ENCODE results near the gene SPRING1.
"Not testable (repeated sequence)": the region's sequence is repeated elsewhere in the genome, so short reads cannot be mapped to it uniquely, and the experiment has no call there.

Gene SPRING1, protein sequence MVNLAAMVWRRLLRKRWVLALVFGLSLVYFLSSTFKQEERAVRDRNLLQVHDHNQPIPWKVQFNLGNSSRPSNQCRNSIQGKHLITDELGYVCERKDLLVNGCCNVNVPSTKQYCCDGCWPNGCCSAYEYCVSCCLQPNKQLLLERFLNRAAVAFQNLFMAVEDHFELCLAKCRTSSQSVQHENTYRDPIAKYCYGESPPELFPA

DNA sequence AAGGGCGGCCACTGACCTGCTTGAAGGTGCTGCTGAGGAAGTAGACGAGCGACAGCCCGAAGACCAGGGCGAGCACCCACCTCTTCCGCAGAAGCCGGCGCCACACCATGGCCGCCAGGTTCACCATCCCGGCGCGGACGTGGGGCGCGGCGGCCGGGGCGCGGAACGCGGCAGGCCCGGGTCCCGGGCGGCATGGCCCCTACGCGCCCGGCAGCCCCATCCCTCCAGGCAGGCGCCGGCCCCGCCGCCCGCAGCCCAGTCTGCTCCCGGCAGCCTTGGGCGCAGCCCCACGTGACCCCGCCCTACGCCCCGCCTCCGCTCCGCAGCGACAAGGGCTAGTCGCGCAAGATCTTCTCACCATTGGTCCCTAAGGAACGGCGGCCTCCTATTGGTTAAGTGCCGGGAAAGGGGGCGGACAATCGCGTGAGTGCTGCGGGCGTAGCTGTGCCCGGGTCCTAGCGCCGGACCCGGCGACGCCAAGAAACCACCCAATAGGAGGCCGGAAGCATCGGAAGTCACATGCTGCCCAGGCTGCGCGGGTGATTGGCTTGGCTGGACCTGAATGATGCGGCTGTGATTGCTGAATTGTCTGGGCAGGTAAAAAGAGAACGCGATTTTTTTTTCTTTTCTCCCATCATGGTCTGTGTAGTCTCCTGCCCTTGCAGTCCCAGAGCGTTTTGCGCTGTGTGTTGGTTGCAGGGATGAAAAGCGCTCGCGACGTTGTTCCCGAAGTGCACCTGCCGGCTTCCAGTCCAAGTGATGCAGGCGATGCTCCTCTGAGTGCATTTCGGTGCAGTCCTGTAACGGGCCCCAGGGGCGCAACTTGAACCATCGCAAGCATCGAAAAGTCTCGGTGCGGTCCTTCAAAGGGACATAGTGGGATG is at the start of gene SPRING1, which contains the start of gene RNFT2:
Gene SPRING1, minus strand, starts transcription at position 296 of the 884 bp plus-strand sequence. Its CDS starts 169 bp downstream, at position 127.
Gene RNFT2, plus strand, starts transcription at position 542 of the 884 bp plus-strand sequence. CDS start 2,183 bp downstream, outside the sequence.
- DNase-seq, result peak; percentile 97 to 99

DNA sequence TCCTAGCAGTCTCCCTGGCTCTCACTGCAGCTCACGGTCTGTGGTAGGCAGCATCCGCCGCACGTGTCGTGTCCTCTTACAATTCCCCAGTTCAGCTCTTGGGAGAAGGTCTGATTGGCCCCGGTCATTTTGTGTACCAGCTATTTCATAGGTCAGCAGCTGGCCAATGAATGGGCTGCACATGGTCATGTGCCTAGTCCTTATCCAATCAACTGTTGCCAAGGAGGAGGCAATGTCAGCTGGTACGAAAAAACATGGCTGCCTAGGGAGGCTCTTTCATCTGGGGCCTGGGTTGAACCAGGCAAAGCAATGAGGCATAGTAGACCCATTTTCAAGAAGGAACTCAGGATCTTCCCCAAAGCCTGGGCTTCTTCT is 46.4 kb upstream of the SPRING1 start:
- no peak for DNase-seq

DNA sequence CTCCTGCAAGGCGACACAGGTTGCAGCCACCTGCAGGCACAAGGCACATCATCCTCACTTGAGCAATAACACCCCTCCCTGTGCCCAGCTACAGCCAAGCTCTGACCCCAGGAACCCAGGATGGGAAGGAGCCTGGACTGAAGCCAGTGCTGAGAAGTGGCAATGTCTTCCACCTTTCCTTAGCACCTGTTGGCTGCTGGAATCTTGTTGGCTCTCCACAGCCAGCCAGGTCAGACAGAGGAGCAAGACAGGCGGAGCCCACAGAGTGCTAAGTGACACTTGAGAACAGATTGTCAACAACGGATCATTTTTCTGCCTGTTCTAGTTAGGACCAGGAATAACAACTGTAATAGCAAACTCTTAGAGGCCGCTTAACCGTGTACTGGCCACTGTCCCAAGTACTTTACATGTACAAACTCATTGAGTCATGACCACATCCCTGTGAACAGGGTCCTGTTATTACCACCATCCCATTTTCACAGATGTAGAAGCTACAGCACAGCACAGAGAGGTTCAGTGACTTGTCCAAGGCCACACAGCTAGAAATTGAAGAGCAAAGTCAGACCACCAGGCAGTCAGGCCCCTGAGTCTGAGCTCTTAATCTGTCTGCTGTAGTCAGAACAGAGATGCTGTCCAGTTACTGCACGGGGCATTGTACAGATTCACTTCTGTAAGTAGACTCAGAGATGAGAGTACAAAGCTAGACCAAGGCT is 45.8 kb upstream of the SPRING1 start:
- no peak for DNase-seq

DNA sequence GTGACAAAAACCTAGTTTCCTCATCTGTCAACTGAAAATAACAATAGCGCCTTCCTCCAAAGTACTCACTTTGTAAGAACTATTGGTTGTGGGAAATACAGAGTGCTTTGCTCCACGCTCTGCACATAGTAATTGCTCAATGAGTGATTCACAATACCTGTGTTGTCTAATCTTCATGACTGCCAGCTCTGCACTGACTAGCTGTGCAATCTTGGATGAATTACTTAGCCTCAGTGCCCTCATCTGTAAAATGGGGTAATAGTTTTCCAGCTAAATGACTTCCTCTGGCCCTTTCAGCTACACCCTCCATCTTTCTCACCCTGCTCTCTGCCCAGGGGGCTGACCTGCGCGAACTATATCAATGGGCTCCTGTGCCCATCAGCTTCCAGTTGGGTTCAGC is 43.1 kb upstream of the SPRING1 start:
- DNase-seq, result no peak

DNA sequence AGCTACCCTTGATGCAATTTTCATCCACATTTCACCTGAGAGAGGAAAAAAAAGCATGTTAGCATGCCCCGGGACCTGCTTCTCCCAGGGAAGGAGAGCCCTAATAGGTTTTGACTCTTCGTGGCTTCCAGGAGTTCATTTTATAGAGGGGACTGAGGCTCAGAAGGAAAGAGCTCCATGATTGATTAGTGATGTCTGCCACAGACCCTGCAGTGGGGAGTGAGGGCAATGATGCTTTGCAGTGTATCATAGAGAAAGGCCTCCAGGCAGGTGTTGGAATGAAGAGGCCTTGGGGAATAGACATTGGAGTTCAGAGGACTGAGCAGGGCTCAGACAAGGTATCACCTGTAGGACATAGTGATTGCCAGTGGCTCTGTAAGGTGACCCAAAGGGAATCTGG is 41.7 kb upstream of the SPRING1 start:
- DNase-seq, result no peak

DNA sequence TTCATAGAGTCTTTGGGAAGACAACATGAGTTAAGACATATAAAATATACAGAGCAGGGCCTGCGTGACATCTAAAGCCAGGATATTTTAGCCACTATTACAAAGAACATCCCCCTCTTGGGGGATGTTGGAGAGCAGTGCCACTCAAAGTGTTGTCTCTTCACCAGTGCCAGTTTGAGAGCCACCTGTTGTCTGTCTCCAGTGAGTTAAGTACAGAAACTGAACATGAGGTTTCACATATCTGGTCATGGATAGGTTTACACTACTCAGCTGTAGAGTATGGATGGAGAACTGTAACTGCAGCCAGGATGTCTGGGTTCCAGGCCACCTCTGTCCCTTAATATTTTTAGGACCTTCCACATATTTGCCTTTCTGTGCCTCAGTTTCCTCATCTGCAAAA is 39.4 kb upstream of the SPRING1 start:
- DNase-seq, result no peak

DNA sequence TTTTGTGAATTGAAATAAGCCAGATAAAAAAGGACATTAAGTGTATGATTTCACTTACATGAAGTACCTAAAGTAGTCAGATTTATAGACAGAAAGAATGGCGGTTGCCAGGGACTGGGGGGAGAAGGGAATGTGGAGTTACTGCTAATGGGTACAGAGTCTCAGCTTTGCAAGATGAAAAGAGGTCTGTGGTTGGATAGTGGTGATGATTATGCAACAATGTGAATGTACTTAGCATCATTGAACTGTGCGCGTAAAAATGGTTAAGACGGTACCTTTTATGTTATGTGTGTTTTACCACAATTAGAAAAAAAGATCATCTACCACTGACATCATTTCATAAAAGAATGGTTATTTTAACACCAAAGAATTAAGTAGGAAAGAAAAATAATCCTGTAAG is 36.2 kb upstream of the SPRING1 start:
- DNase-seq, result no peak

DNA sequence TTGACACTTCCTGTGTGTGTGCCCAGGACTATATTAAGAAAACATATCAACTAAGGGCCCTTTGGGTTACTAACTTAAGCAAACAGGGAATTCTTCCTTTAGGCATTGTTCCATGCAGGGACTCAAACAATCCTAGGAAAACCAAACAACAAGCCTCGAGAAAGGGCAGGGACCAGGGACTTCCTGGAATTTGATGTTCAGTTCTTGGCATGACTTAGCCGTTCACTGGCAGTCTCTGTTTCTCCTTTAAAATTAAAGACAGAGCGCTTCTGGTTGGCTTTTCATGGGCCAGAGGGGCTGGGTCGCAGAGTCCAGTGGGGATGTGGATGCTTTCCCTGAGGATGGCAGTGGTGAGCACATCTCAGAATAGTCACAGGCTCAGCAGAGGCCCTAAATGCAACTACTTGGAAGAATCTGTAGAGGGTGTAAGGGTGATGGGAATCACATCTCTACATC is 35.4 kb upstream of the SPRING1 start:
- DNase-seq, result no peak

DNA sequence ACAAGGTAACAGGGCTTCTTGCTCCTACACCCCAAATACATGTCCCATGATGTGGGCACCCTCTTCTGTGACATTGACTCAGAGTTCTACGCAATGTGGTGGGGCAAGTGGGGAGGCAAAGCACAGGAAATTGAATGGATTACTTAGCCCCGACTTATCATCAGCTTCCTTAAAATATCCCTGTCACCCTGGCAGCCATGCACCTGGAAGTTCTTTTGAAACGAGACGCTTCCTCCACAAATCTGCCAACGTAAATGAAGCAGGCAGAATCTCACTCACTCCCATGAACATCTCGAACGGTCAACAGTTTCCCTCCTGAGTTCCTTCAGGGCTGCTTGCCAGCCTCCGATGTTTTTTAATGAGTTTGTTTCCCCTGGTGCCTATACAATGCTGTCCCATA is 33.8 kb upstream of the SPRING1 start:
- DNase-seq, result no peak

DNA sequence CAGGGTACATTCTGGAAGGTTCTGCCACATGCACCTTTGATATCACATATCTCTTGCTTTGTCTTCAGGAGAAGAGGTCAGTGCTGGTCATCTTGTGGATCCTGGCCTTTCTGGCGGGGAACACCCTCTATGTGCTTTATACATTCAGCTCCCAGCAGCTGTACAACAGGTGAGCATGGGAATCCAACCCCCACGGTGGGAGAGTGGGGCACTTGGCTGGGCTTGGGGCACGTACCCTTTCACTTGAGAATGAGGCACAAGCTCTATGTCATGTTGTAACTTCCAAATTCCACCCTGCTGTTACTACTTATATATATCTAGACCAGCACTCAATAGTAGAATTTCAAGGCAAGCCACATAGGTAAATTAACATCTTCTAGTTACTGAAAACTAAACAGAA is 28.9 kb upstream of the SPRING1 start:
- DNase-seq, result no peak

DNA sequence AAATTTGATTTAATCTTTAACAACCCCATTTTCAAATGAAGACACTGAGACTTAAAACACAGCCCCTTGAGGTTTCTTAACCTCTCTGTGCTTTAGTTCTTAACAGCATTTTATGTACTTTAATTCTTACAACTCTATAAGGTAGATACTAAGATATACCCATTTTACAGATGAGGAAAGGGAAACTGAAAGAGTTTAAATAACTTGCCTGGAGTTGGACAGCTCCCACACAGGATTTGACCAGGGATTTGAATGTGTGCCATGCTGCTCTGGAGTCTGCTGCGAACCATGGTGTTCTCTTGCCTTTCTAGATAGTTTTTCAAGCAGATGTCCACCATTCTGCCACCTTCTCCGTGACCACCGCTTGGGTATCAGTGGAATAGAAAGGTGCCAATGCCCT is 28.4 kb upstream of the SPRING1 start:
- DNase-seq, result no peak

DNA sequence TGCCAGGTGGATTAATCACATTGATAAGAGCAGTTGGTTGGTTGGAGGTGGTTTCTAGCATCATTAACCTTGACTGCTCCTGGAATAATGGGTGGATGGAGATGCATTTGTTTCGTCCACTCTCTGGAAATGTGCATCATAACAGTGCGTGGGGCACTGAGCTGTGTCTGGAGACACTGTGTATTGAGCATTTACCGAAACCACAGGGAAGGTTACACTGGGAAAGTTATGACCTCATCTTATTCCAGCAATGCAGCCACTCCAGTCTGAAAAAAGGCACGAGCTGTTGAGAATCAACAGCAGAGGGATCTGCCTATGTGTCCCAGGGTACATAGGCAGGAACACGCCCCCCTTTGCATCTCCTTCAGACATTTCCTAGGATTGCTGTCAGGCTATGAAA is 27.4 kb upstream of the SPRING1 start:
- no peak for DNase-seq

DNA sequence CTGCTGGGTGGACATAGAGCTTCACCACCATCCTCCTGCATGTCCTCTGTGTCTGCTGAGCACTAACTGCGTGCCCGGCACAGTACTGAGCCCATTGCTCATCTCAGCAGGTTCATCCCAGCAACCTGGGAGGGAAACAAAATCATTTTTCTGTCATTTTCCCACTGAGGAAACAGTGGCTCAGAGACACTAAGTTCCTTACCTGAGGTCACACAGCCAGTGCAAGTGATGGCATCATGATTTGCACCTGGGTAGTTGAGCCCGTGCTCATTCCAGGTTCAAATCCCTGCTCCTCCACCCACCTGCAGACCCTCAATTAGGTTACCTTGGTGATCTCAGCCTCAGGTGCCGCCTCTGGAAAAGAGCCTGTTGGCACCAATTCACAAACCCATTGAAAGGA is 23.6 kb upstream of the SPRING1 start:
- DNase-seq, result no peak

DNA sequence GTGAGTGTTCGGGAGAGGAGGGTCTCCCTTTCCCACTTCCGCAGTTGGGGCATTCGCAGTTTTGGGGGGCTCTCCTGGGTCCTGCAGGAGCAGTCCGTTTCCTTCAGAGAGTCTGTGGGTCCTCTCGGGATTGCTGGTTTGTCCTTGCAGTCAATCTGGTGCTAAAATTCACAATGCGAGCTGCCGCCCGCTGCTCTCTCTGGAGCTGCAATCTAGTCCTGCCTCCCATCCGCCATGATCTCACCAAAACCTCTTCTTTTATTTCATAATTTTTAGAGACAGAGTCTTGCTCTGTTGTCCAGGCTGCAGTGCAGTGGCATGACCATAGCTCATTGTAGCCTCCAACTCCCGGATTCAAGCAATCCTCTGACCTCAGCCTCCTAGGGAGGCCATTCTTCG is 22.8 kb upstream of the SPRING1 start:
- no peak for DNase-seq

DNA sequence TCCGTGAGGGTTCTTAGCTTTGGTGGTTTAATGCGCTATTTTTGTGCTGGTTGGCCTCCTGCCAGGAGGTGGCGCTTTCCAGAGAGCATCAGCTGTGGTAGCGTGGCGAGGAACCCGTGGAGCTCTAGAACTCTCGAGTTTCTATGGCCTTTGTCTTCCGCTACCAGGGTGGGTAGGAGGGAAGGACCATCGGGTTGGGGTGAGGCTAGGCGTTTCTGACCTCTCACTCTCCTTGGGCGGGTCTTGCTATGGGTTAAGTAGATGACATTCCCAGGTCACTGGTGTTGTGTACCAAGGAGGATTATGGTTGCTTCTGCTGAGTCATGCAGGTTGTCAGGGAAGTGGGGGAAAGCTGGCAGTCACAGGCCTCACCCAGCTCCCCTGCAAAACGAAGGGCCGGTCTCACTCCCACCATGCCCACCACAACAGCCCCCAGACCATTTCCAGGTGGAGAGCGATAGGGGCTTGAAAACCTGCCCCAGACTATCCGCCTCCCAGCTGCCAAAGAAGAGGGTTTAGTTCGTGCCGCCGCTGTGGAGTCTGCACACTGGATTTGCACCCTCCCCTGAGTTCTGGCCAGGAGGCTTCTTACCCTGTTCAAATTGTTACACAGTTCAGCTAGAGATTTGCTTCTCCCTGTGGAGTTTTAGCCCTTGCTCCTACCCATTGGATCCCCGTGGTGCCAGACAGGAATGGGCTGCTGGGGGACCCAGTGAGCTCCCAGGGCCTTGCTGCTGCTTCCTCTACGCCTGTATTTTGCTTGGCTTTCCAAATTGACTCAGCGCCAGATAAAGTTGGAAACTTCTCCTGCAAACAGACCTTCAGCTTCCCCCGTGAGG is 22.1 kb upstream of the SPRING1 start:
- no peak for DNase-seq

DNA sequence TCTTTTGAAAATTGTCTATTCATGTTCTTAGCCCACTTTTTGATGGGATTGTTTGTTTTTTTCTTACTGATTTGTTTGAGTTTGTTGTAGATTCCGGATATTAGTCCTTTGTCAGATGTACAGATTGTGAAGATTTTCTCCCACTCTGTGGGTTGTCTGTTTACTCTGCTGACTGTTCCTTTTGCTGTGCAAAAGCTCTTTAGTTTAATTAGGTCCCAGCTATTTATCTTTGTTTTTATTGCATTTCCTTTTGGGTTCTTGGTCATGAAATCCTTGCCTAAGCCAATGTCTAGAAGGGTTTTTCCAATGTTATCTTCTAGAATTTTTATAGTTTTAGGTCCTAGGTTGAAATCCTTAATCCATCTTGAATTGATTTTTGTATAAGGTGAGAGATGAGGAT is 16.9 kb upstream of the SPRING1 start:
- not testable (repeated sequence) for DNase-seq

DNA sequence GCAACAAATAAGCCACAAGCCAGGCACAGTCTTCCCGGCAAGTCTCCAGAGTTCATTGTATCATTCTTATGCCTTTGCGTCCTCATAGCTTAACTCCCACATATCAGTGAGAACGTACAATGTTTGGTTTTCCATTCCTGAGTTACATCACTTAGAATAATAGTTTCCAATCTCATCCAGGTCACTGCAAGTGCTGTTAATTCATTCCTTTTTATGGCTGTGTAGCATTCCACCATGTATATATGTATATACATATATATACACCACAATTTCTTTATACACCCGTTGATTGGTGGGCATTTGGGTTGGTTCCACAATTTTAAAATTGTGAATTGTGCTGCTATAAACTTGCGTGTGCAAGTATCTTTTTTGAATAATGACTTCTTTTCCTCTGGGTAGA is 16.2 kb upstream of the SPRING1 start:
- DNase-seq, result not testable (repeated sequence)

DNA sequence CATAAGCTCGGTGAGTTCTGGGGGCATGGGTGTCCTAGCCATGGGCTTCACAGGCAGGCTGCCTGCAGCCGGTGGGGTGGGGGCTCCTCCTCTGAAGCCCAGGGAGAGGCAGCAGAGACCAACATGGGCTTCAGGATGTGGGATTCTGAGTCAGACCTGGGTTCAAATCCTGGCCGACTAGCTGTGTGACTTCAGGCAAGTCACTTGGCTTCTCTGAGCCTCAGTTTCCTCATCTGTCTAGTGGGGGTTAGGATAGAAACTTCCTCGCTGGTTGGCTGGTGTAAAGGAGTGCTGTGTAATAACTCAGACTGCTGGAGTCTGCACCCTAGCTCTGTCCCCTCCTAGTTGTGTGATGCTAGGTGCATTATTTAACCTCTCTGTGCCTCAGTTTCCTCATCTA is 12.4 kb upstream of the SPRING1 start:
- DNase-seq, result no peak

DNA sequence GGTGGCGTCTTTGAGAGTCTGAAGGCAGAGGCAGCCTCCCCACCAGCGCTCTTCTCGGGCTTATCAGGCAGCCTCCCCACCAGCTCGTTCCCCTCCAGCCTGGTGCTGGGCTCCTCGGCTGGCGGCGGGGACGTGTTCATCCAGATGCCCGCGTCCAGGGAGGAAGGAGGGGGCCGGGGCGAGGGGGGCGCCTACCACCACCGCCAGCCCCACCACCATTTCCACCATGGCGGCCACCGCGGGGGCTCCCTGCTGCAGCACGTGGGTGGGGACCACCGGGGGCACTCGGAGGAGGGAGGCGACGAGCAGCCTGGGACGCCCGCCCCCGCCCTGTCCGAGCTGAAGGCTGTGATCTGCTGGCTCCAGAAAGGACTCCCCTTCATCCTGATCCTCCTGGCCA is 12.0 kb upstream of the SPRING1 start:
- no peak for DNase-seq

DNA sequence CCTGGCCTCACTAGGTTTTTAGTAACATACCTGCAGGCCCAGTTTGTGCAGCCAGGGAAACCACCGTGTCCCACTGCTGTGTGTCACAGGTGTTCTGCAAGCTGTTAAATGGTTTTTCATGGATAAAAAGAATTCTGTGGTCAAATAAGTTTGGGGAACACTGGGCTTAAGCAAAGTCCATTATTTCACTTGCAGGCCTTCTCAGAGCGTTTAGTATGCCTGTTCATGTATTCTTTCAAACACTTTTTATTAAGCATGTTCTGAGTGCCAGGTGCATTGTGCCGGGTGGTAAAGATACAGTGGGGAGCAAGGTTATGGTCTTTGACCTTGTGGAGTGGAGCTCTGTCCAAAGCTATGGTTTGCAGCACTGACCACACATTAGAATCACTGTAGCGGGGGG is 7.7 kb upstream of the SPRING1 start:
- no peak for DNase-seq

DNA sequence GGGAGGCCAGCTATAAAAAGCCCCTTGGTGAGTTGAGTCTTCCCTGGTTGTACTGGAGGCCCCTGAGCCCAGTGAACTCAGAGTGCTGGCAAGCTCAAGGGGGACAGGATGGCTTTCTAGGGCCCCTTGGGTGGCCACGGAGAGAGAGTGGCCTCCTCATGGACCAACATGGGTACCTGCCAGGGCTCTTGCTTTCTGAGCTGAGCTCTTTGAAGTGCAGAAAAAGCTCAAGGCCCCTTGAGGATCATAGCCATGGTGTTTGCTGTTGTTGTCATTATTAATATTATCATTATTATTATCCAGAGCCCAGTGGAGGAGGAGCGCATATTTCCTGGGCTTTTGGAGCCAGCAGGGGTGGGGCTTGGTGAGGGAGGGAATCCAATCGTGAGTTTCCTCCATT is 6.9 kb upstream of the SPRING1 start:
- no peak for DNase-seq

DNA sequence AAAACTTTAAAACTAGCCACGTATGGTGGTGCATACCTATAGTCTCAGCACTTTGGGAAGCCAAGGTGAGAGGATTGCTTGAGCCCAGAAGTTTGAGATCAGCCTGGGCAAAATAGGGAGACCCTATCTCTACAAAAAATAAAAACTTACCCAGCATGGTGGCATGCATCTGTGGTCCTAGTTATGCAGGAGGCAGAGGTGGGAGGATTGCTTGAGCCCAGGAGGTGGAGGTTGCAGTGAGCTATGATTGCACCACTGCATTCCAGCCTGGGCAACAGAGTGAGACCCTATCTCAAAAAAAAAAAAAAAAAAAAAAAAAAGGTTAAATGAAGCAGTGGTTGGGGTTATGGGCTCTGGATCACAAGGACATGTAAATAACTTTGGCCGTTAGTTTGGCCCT is 4.9 kb upstream of the SPRING1 start:
- not testable (repeated sequence) for DNase-seq

DNA sequence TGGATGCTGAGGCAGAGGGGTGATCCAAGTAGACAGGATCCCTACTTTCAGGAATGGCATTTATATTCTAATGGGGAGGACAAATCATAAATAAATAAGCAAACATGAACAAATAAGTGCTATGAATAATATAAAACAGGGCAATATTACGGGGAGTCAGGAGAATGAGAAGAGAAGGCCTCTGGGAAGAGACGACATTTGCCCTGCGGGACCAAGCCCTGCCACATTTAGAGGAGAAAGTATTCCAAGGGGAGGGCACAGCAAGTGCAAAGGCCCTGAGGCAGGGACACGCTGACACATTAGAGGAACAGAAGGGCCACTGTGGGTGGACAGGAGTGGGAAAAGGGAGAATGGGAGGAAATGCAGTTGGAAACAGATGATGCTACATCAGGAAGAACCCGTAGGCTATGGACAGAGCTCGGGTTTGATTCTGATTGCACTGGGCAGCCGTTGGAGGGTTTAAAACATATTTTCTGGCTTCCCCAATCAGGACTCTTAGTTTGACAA is 1.6 kb upstream of the SPRING1 start:
- DNase-seq, result no peak

Data from NCI-H446 (cell line).